Kidney epithelial cell (primary cell): Measurements from ENCODE around the gene MACC1. TPM values are rescaled to one million over a fixed set of nuclear protein-coding genes. Genes with fewer than 3 reads are reported as not detected.
A peak's percentile ranks its signal among the peaks of the same experiment; 100 is the strongest.

ENCODE experiments used
- DNase-seq: peaks from one replicate; pipeline ENCODE4 v3.0.0-alpha.2; 2010; ENCODE audit warnings: low read depth
- H3K27me3 ChIP-seq: 2 replicates; pipeline ENCODE4 v1.6.0; 2011; ENCODE audit warnings: low read length; ENCODE audit not compliant: control insufficient read depth, insufficient read depth
- H3K36me3 ChIP-seq: 2 replicates; pipeline ENCODE4 v1.5.1; 2011; ENCODE audit warnings: low read length; ENCODE audit not compliant: control insufficient read depth, insufficient read depth
- H3K4me3 ChIP-seq: 2 replicates; pipeline ENCODE4 v1.5.1; 2011; ENCODE audit warnings: low read depth, mild to moderate bottlenecking, control low read depth, low read length
- total RNA-seq: library from RNA; depleted of rRNA; stranded (reverse); fragments of >200 nt; gene quantifications from 2 replicates; pipeline ENCODE4 v1.2.3, GENCODE V29; 2015
- TF ChIP-seq, protein P1 (sequence below): IDR thresholded peaks from 2 replicates; pipeline ENCODE4 v1.5.1; 2011; ENCODE audit warnings: mild to moderate bottlenecking, moderate library complexity, low read length, control low read depth, inconsistent platforms; ENCODE audit not compliant: insufficient read depth, poor library complexity, severe bottlenecking

Gene MACC1
- total RNA-seq, 1 donor from 2014 or later = 57.5 TPM

- H3K4me3 ChIP-seq = peak overlapping the region; percentile 4
- no peaks in the 10 kb centered on the region for H3K36me3 ChIP-seq
- DNase-seq = no peak
- TF ChIP-seq, protein P1, sequence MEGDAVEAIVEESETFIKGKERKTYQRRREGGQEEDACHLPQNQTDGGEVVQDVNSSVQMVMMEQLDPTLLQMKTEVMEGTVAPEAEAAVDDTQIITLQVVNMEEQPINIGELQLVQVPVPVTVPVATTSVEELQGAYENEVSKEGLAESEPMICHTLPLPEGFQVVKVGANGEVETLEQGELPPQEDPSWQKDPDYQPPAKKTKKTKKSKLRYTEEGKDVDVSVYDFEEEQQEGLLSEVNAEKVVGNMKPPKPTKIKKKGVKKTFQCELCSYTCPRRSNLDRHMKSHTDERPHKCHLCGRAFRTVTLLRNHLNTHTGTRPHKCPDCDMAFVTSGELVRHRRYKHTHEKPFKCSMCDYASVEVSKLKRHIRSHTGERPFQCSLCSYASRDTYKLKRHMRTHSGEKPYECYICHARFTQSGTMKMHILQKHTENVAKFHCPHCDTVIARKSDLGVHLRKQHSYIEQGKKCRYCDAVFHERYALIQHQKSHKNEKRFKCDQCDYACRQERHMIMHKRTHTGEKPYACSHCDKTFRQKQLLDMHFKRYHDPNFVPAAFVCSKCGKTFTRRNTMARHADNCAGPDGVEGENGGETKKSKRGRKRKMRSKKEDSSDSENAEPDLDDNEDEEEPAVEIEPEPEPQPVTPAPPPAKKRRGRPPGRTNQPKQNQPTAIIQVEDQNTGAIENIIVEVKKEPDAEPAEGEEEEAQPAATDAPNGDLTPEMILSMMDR = no peak
- H3K27me3 ChIP-seq = no peaks in the 10 kb centered on the region
Measured at GRCh38 chr7:20216406-20217036, 663 bp downstream of the MACC1 start.

- DNase-seq = no peak
- no peak overlapping the region for H3K4me3 ChIP-seq
- H3K27me3 ChIP-seq = no peaks in the 10 kb centered on the region
- TF ChIP-seq, protein P1 = no peak
- no peaks in the 10 kb centered on the region for H3K36me3 ChIP-seq
Measured at GRCh38 chr7:20214921-20215669, 2.1 kb downstream of the MACC1 start.

DNA sequence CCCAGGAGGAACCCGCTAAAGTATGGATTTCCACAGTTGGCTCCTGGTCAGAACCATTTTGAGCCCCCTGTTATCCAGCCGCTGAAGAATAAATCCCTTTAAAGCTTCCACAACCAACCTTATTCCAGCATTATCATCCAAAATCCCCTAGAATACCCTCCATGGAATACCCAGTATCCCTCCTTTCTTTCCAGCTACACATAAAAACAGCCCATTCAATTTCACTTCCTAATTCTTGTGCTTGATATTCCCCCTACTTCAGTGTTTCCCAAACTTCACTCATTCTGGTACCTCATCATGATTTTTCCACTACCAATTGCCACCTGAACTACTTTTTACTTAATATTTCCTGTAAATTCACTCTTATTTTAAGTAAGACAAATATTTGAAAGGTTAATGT, 3.1 kb downstream of the MACC1 start:
- Histone ChIP-seq H3K27me3 (no peaks in the 10 kb centered on the region), H3K4me3 (no peak overlapping the region), H3K36me3 (no peaks in the 10 kb centered on the region)
- TF ChIP-seq, protein P1 = no peak
- no peak for DNase-seq

DNA sequence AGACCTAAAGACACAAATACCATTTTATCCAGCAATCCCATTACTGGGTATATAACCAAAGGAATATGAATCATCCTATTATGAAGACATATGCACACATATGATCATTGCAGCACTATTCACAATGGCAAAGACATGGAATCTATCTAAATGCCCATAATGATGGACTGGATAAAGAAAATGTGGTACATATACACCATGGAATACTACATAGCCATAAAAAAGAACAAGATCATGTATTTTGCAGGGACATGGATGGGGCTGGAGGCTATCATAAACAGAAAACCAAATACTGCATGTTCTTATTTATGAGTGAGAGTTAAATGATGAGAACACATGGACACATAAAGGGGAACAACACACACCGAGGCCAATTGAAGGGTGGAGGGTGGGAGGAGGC, 3.8 kb downstream of the MACC1 start:
- no peak overlapping the region for H3K4me3 ChIP-seq
- TF ChIP-seq, protein P1 = no peak

GRCh38 chr7:20211376-20211775, 5.8 kb downstream of the MACC1 start:
- no peaks in the 10 kb centered on the region for H3K27me3 ChIP-seq
- H3K36me3 ChIP-seq = no peaks in the 10 kb centered on the region
- TF ChIP-seq, protein P1 = no peak
- H3K4me3 ChIP-seq = no peak overlapping the region
- no peak for DNase-seq

More for the DNA sequence above, 3.8 kb downstream of the MACC1 start:
- Histone ChIP-seq H3K27me3 (no peaks in the 10 kb centered on the region), H3K36me3 (no peaks in the 10 kb centered on the region)
- DNase-seq = no peak
